ENCODE data around the gene CCNQ.

CCNQ gene

DNA sequence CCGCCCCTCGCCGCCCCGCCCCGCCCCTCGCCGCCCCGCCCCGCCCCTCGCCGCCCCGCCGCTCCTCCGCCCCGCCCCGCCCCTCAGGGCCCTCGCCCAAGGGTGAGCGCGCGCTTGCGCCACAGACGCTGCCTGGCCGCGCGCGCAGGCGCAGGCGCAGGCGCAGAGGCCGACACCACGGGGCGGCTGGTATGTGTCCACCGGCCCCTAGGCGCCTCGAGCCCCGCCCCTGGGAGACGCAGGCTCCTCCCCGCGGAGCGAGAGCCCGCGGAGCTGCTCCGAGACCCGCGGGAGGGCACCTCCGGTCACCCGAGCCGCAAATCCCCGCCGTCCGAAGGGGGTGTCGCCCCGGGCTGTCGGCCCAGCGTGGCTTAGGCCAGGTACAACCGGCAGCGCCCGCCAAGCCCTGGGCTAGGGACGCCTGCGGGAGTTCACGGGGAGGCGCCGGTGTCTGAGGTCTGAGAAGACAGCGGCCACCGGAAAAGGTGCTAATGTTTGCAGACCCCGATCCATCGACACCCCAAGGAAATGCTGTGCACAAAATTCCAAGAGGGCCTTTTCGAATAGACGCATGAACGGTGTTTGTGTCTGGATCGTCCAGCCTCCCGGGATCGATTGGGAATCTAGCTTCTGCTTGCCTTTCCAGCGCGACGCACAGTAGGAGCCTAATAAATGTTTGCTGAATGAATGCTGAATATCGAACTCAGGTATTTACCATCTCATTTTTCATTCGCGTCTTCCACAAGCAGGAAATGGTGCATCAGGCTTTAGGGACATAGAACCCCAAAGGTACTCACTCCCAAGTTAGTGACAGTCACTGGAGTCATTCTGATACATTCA is 473 bp upstream of the CCNQ start:
- peaks cover 4% of the 10 kb centered on the region for H3K36me3 ChIP-seq (ENCODE audit: insufficient read depth, low read length)
- H3K9me3 ChIP-seq (replicated peaks; ENCODE audit: low read length) = no peaks in the 10 kb centered on the region
- no peaks in the 10 kb centered on the region for H3K4me1 ChIP-seq (ENCODE audit: control insufficient read depth, insufficient read depth, low read length)
- peak overlapping the region; percentile 81 for H3K4me2 ChIP-seq (ENCODE audit: low read length)
- no peaks in the 10 kb centered on the region for H3K27me3 ChIP-seq (ENCODE audit: control insufficient read depth, insufficient read depth, low read length)
- peak overlapping the region; percentile 80 for H3K4me3 ChIP-seq (ENCODE audit: low read length)
- peak overlapping the region; percentile 80 for H3K9ac ChIP-seq (ENCODE audit: low read depth, low read length)

GRCh38 chrX:153596981-153597750 is 1.8 kb downstream of the CCNQ start:
- Histone ChIP-seq H3K9me3 (replicated peaks; ENCODE audit: low read length) (no peaks in the 10 kb centered on the region), H3K4me1 (ENCODE audit: control insufficient read depth, insufficient read depth, low read length) (no peaks in the 10 kb centered on the region), H3K4me3 (ENCODE audit: low read length) (peak overlapping the region; percentile 79), H3K36me3 (ENCODE audit: insufficient read depth, low read length) (peaks cover 15% of the 10 kb centered on the region), H3K4me2 (ENCODE audit: low read length) (peak overlapping the region; percentile 82), H3K9ac (ENCODE audit: low read depth, low read length) (no peak overlapping the region), H3K27me3 (ENCODE audit: control insufficient read depth, insufficient read depth, low read length) (no peaks in the 10 kb centered on the region)

GRCh38 chrX:153595859-153596857 is 2.8 kb downstream of the CCNQ start:
- H3K4me1 ChIP-seq (ENCODE audit: control insufficient read depth, insufficient read depth, low read length) = no peaks in the 10 kb centered on the region
- no peak overlapping the region for H3K4me3 ChIP-seq (ENCODE audit: low read length)
- no peaks in the 10 kb centered on the region for H3K9me3 ChIP-seq (replicated peaks; ENCODE audit: low read length)
- H3K4me2 ChIP-seq (ENCODE audit: low read length) = no peak overlapping the region
- H3K36me3 ChIP-seq (ENCODE audit: insufficient read depth, low read length) = peaks cover 20% of the 10 kb centered on the region
- H3K27me3 ChIP-seq (ENCODE audit: control insufficient read depth, insufficient read depth, low read length) = no peaks in the 10 kb centered on the region
- no peak overlapping the region for H3K9ac ChIP-seq (ENCODE audit: low read depth, low read length)

DNA sequence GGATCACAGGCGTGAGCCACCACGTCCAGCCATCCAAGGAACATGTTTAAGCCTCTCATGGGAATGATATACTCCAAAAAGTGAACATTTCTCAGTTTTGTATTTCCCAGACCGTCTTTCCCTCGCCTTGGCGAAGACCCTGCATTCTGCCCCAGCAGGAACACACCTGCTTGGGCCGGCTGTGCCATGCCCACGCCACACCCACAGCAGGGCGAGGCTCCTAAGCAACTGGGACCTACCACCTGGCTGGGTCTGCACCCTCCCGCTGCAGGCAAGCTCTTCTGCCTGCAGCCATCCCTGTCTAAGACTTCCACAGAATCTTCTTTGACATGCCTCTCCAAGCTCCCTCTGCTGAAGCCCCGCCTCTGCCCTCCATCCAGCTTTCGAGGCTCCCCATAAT is 3.6 kb downstream of the CCNQ start:
- Histone ChIP-seq H3K27me3 (ENCODE audit: control insufficient read depth, insufficient read depth, low read length) (no peaks in the 10 kb centered on the region), H3K4me3 (ENCODE audit: low read length) (no peak overlapping the region), H3K36me3 (ENCODE audit: insufficient read depth, low read length) (peaks cover 20% of the 10 kb centered on the region), H3K9ac (ENCODE audit: low read depth, low read length) (no peak overlapping the region), H3K4me1 (ENCODE audit: control insufficient read depth, insufficient read depth, low read length) (no peaks in the 10 kb centered on the region), H3K9me3 (replicated peaks; ENCODE audit: low read length) (no peaks in the 10 kb centered on the region), H3K4me2 (ENCODE audit: low read length) (no peak overlapping the region)

GRCh38 chrX:153593811-153594500 is 5.0 kb downstream of the CCNQ start:
- Histone ChIP-seq H3K4me1 (ENCODE audit: control insufficient read depth, insufficient read depth, low read length) (no peaks in the 10 kb centered on the region), H3K4me2 (ENCODE audit: low read length) (no peak overlapping the region), H3K27me3 (ENCODE audit: control insufficient read depth, insufficient read depth, low read length) (no peaks in the 10 kb centered on the region), H3K36me3 (ENCODE audit: insufficient read depth, low read length) (peaks cover 20% of the 10 kb centered on the region), H3K9me3 (replicated peaks; ENCODE audit: low read length) (no peaks in the 10 kb centered on the region), H3K4me3 (ENCODE audit: low read length) (no peak overlapping the region), H3K9ac (ENCODE audit: low read depth, low read length) (no peak overlapping the region)

- Histone ChIP-seq H3K4me3 (ENCODE audit: low read length) (no peak overlapping the region), H3K9me3 (replicated peaks; ENCODE audit: low read length) (no peaks in the 10 kb centered on the region), H3K9ac (ENCODE audit: low read depth, low read length) (no peak overlapping the region), H3K4me1 (ENCODE audit: control insufficient read depth, insufficient read depth, low read length) (no peaks in the 10 kb centered on the region), H3K4me2 (ENCODE audit: low read length) (no peak overlapping the region), H3K36me3 (ENCODE audit: insufficient read depth, low read length) (peaks cover 20% of the 10 kb centered on the region), H3K27me3 (ENCODE audit: control insufficient read depth, insufficient read depth, low read length) (no peaks in the 10 kb centered on the region)
Measured at GRCh38 chrX:153592966-153593688, 5.8 kb downstream of the CCNQ start.

DNA sequence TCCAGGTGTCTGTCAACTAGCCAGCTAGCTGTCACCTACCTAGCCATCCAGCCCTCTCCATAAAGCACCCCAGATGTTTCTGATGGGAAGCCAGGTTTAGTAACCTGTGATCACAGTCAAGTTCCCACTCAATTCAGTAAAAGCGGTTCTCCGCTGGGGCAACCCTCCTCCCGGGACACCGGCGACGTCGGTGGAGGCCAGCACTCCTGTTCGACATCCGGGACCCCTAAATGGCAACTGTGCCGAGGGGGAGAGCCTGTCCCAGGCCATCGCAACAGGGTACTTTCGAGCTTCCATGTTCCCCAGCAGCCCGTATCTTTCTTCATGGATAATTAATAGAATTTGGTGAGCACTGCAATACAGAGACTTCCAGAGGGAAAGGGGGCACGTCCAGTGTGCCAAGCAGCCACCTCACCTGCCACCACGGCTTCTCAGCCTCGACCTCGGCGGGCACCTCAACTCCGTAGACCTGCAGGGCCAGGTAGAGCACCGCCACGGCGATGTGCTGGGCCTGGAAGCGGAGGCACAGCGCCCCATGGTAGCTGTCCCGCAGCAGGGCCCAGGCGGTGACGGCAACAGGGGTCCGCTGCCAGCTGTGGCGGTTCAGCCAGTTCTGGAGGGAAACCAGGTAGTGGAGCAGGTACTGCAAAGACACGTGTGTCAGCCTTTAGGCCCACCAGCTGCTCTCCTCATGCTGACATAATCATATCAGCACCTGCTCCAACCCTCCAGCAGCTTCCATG is 6.7 kb downstream of the CCNQ start:
- H3K4me3 ChIP-seq (ENCODE audit: low read length) = no peak overlapping the region
- peaks cover 22% of the 10 kb centered on the region for H3K36me3 ChIP-seq (ENCODE audit: insufficient read depth, low read length)
- no peaks in the 10 kb centered on the region for H3K9me3 ChIP-seq (replicated peaks; ENCODE audit: low read length)
- H3K4me2 ChIP-seq (ENCODE audit: low read length) = no peak overlapping the region
- H3K9ac ChIP-seq (ENCODE audit: low read depth, low read length) = no peak overlapping the region
- H3K27me3 ChIP-seq (ENCODE audit: control insufficient read depth, insufficient read depth, low read length) = no peaks in the 10 kb centered on the region
- H3K4me1 ChIP-seq (ENCODE audit: control insufficient read depth, insufficient read depth, low read length) = no peaks in the 10 kb centered on the region

- no peak overlapping the region for H3K4me3 ChIP-seq (ENCODE audit: low read length)
- no peaks in the 10 kb centered on the region for H3K9me3 ChIP-seq (replicated peaks; ENCODE audit: low read length)
- no peak overlapping the region for H3K9ac ChIP-seq (ENCODE audit: low read depth, low read length)
- H3K36me3 ChIP-seq (ENCODE audit: insufficient read depth, low read length) = peaks cover 22% of the 10 kb centered on the region
- H3K4me2 ChIP-seq (ENCODE audit: low read length) = no peak overlapping the region
- no peaks in the 10 kb centered on the region for H3K27me3 ChIP-seq (ENCODE audit: control insufficient read depth, insufficient read depth, low read length)
- H3K4me1 ChIP-seq (ENCODE audit: control insufficient read depth, insufficient read depth, low read length) = no peaks in the 10 kb centered on the region
Measured at GRCh38 chrX:153590961-153591956, 7.7 kb downstream of the CCNQ start.

DNA sequence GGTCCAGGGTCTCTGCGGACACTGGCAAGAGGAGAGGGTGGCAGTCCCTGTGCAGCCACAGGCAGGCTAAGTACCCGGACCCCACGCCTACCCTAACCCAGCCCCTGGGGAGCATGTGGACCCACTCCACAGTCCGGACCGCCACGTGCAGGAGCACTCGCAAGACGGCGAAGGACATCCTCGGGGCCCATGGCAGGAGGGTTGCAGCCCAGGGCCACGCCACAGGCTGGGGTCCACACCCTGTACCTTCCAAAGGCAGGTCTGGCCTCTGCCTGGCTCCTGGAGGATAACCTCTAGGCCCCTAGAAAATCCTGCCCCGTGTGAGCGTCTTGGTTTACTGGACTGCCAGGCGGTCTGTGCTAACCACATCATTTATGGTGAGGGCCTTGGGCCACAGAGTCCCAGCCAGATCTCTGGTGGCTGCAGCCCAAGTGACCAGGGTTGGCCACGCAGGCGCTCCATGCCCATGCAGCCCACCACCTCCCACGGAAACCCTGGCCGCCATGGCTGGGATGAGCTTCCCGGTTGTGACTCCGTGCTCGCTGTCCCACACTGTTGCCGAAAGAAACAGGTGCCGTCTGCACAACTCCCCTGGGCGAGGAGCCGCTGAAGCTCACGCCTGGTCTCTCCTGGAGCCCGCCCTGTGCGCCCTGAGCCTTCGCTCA is 10.0 kb downstream of the CCNQ start:
- Histone ChIP-seq H3K4me1 (ENCODE audit: control insufficient read depth, insufficient read depth, low read length) (no peaks in the 10 kb centered on the region), H3K4me2 (ENCODE audit: low read length) (no peak overlapping the region), H3K9ac (ENCODE audit: low read depth, low read length) (no peak overlapping the region), H3K4me3 (ENCODE audit: low read length) (no peak overlapping the region), H3K9me3 (replicated peaks; ENCODE audit: low read length) (no peaks in the 10 kb centered on the region), H3K27me3 (ENCODE audit: control insufficient read depth, insufficient read depth, low read length) (no peaks in the 10 kb centered on the region), H3K36me3 (ENCODE audit: insufficient read depth, low read length) (peaks cover 16% of the 10 kb centered on the region)

All from skeletal muscle satellite cell (primary cell).